Heart left ventricle (tissue), 16 donors: ENCODE results near the gene ARMH2. TPM values are rescaled to one million over a fixed set of nuclear protein-coding genes. Genes with fewer than 3 reads are reported as not detected.

Source experiments
- ATAC-seq, 4 donors: fragments of 200-7000 bp; cut with Tn5 transposase; one replicate each; pipeline ENCODE4 v1.9.1; 2020 to 2022; ENCODE audit warnings: moderate library complexity in 4 of 4, mild to moderate bottlenecking in 3 of 4, moderate number of reproducible peaks in 1 of 4
- DNase-seq, 5 donors: peaks; one replicate each; pipeline ENCODE4 v3.0.0-alpha.2; 2020
- H3K27ac ChIP-seq, 12 donors: fragments of 200-600 bp; sonication (generic) in 4 of 12; one replicate each; pipeline versions ENCODE4 v1.5.0 to v1.8.0; 2016 to 2022; ENCODE audit warnings: mild to moderate bottlenecking in 2 of 12
- H3K27me3 ChIP-seq, 9 donors: fragments of 200-600 bp; sonication (generic) in 2 of 9; one replicate each; pipeline versions ENCODE4 v1.5.1 to v1.8.0; 2016 to 2022; ENCODE audit warnings: mild to moderate bottlenecking in 3 of 9
- H3K36me3 ChIP-seq, 9 donors: fragments of 200-600 bp; sonication (generic) in 2 of 9; one replicate each; pipeline versions ENCODE4 v1.5.0 to v1.8.0; 2018 to 2022; ENCODE audit warnings: mild to moderate bottlenecking in 2 of 9
- H3K4me1 ChIP-seq, 12 donors: fragments of 200-600 bp; sonication (generic) in 4 of 12; one replicate each; pipeline versions ENCODE4 v1.5.0 to v1.8.0; 2016 to 2022; ENCODE audit warnings: mild to moderate bottlenecking in 3 of 12
- H3K4me3 ChIP-seq, 12 donors: fragments of 200-600 bp; sonication (generic) in 4 of 12; one replicate each; pipeline versions ENCODE4 v1.5.0 to v1.8.0; 2017 to 2022; ENCODE audit warnings: mild to moderate bottlenecking in 9 of 12, moderate library complexity in 4 of 12
- H3K9me3 ChIP-seq, 12 donors: fragments of 200-600 bp; sonication (generic) in 4 of 12; one replicate each; pipeline versions ENCODE4 v1.5.0 to v1.8.0; 2016 to 2022; ENCODE audit warnings: mild to moderate bottlenecking in 1 of 12
- POLR2A ChIP-seq, 2 donors: fragments of 450-650 bp; IDR thresholded peaks; one replicate each; pipeline ENCODE4 v1.6.1; 2017; ENCODE audit warnings: antibody characterized with exemption in 2 of 2, mild to moderate bottlenecking in 2 of 2, moderate library complexity in 2 of 2
- WGBS, 4 donors: extraction: QIAGEN DNeasy Blood & Tissue Kit in 2 of 4; methylation state at CpG; one replicate each; pipeline versions ENCODE4 v1.1.5 to v1.1.7; 2013 to 2018; 5-methylcytosine and 5-hydroxymethylcytosine counted together
- intact Hi-C, 10 donors: fragments of 100-400 bp; cut with DNase I; formaldehyde crosslinking; loops; one replicate each; pipeline versions ENCODE4 v1.11.1 to v1.14.2; 2022
- polyA plus RNA-seq, 2 donors: library from polyadenylated mRNA; stranded (reverse); fragments of 200-250 nt; gene quantifications; one replicate each; pipeline ENCODE4 v1.2.3, GENCODE V29; 2013
- total RNA-seq, 9 donors: library from RNA; depleted of rRNA in 2 of 9; stranded (reverse); fragments of >200 nt in 2 of 9; fragmentation: NEBNext Ultra II Directional in 3 of 9; extraction: Animal tissue kit (Norgen Biotek cat#: 25700) in 3 of 9; gene quantifications; one replicate each; pipeline versions ENCODE4 v1.1.0 to v1.2.4, GENCODE V29; 2016 to 2023
- TF ChIP-seq, protein P1 (sequence below), 12 donors: fragments of 200-600 bp; sonication (generic) in 4 of 12; IDR thresholded peaks; one replicate each; pipeline versions ENCODE4 v1.5.0 to v1.8.0; 2018 to 2022; ENCODE audit warnings: antibody characterized with exemption in 12 of 12, mild to moderate bottlenecking in 5 of 12
- donor health status: ischemic (EF 13 %, LVEDD 7.1; RV severe dilation, severe dysfunction).
- donor health status: healthy with polysubstance abuse.
- donor health status: DM: no; HTN: yes; CAD: no.
- donor health status: DM: no; HTN: no; CAD: no.
- donor health status: ischemic (EF 25% LVEDD 6.9; RV normal size, moderate dysfunction).
- donor health status: ischemic (EF 25% LVEDD 5.7; RV mildly dilated, moderate dysfunction).
- donor health status: healthy.
- donor health status: DM: yes; HTN: yes; CAD: no.
- donor health status: ischemic (EF 35%, LVEDD 5.7; RV mildly dilated, moderate dysfunction).
- donor health status: nonischemic (EF 11% LVEDD 7.7; RV severe dilation, severe dysfunction).
- donor health status: DM: yes; HTN: yes; CAD: no.
- donor health status: PGD.
- donor health status: ischemic (EF 29% LVEDD 5.4; RV normal size, mild dysfunction).
- donor health status: nonischemic (EF 23%, LVEDD 6.1; RV moderate dilation, normal function).

The ARMH2 gene
- total and polyA plus RNA-seq, 11 donors: not detected

DNA sequence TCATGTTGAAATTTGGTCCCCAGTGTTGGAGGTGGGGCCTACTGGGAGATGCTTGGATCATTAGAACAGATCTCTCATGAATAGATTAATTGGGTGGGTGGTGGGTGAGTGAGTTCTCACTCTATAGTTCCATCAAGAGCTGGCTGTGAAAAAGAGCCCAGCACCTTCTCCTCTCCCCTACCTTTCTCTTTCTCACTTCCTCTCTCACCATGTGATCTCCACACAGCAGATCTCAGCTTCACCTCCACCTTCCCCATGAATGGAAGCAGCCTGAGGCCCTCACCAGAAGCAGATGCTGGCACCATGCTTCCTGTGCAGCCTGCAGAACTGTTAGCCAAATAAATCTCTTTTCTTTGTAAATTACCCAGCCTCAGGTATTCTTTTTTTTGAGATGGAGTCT lies 36.9 kb downstream of the ARMH2 start:
- H3K4me1 ChIP-seq: peaks cover 0 to 8% (median 0%) of the 10 kb centered on the region in 12 donors
- no peaks in the 10 kb centered on the region for H3K9me3 ChIP-seq
- ATAC-seq: no peak
- no peak overlapping the region for H3K4me3 ChIP-seq
- intact Hi-C loops: loop anchor here in 4 of 10 donors (5.0 to 10.0 kb wide), 4 partner anchors 177 to 327 kb away; no protein-coding TSS in a partner anchor
- no peak overlapping the region for H3K27ac ChIP-seq
- no peaks in the 10 kb centered on the region for H3K27me3 ChIP-seq
- no peaks in the 10 kb centered on the region for H3K36me3 ChIP-seq
- TF ChIP-seq, protein P1, sequence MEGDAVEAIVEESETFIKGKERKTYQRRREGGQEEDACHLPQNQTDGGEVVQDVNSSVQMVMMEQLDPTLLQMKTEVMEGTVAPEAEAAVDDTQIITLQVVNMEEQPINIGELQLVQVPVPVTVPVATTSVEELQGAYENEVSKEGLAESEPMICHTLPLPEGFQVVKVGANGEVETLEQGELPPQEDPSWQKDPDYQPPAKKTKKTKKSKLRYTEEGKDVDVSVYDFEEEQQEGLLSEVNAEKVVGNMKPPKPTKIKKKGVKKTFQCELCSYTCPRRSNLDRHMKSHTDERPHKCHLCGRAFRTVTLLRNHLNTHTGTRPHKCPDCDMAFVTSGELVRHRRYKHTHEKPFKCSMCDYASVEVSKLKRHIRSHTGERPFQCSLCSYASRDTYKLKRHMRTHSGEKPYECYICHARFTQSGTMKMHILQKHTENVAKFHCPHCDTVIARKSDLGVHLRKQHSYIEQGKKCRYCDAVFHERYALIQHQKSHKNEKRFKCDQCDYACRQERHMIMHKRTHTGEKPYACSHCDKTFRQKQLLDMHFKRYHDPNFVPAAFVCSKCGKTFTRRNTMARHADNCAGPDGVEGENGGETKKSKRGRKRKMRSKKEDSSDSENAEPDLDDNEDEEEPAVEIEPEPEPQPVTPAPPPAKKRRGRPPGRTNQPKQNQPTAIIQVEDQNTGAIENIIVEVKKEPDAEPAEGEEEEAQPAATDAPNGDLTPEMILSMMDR (IDR thresholded peaks at IDR 0.05): no peak
- TF ChIP-seq POLR2A (IDR thresholded peaks at IDR 0.05): no peak
- no peak for DNase-seq

DNA sequence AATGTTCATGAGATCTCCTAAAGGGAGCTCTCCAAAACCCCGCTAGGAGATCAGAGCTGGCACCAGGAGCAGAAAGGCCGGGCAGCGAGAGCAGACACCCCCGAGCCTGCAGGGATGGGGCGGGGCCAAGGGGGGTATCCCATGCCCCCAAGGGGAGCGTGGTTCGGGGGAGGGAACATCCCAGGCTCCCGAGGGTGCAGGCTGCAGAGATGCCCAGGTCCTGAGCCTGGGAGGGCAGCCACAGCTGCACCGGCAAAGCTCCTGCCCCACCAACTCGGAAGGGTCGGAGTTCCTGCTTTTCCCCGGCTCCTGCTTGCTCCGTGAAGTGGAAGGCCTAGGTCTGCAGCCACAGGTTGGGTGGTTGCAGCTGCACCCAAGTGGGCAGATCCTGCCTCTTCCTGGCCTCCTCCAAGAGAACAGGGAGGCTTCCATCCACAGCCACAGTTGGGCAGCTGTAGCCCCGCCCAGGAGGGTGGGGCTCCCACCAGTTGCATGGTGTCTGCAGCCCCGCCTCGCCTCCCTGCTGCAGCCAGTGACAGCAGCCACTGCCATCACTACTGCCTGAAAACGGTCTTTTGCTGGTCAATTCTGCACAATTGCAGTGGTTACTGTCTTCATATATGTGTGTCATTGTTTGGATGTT lies 37.4 kb downstream of the ARMH2 start:
- intact Hi-C loops: loop anchor here in 4 of 10 donors (5.0 to 10.0 kb wide), 4 partner anchors 177 to 327 kb away; no protein-coding TSS in a partner anchor
- no peak overlapping the region for H3K4me3 ChIP-seq
- ATAC-seq: no peak

DNA sequence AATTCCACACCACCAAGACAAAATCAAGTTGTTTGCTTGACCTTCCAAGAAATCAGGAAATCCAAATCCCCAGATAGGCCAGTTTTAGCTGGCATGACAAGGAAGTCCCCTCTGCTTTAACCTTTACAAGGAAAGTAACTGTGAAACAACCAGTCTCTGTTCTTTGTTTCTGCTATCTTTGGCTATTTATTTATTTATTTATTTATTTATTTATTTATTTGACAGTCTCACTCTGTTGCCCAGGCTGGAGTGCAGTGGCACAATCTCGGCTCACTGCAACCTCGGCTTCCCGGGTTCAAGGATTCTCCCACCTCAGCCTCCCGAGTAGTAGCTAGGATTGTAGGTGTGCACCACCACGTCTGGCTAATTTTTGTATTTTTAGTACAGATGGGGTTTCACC lies 38.5 kb downstream of the ARMH2 start:
- H3K4me1 ChIP-seq: peaks cover 0 to 9% (median 0%) of the 10 kb centered on the region in 12 donors
- TF ChIP-seq POLR2A (IDR thresholded peaks at IDR 0.05): no peak
- TF ChIP-seq, protein P1 (IDR thresholded peaks at IDR 0.05): no peak
- intact Hi-C loops: loop anchor here in 4 of 10 donors (5.0 to 10.0 kb wide), 4 partner anchors 175 to 325 kb away; no protein-coding TSS in a partner anchor
- no peaks in the 10 kb centered on the region for H3K27me3 ChIP-seq
- H3K36me3 ChIP-seq: no peaks in the 10 kb centered on the region
- ATAC-seq (no peak), DNase-seq (no peak)
- H3K4me3 ChIP-seq: no peak overlapping the region
- H3K9me3 ChIP-seq: no peaks in the 10 kb centered on the region
- no peak overlapping the region for H3K27ac ChIP-seq
- 91 to 97% (median 94%) methylated on average over 5 of the region's 5 CpGs for WGBS, 4 donors

More for the DNA sequence above, 37.4 kb downstream of the ARMH2 start:
- no peak overlapping the region for H3K27ac ChIP-seq
- TF ChIP-seq, protein P1 (IDR thresholded peaks at IDR 0.05): no peak
- no peak for TF ChIP-seq POLR2A (IDR thresholded peaks at IDR 0.05)
- no peaks in the 10 kb centered on the region for H3K9me3 ChIP-seq
- 86 to 92% (median 89%) methylated on average over 9 to 17 of the region's 17 CpGs for WGBS, 4 donors
- peaks cover 0 to 9% (median 0%) of the 10 kb centered on the region in 12 donors for H3K4me1 ChIP-seq
- DNase-seq: no peak
- no peaks in the 10 kb centered on the region for H3K36me3 ChIP-seq
- no peaks in the 10 kb centered on the region for H3K27me3 ChIP-seq

DNA sequence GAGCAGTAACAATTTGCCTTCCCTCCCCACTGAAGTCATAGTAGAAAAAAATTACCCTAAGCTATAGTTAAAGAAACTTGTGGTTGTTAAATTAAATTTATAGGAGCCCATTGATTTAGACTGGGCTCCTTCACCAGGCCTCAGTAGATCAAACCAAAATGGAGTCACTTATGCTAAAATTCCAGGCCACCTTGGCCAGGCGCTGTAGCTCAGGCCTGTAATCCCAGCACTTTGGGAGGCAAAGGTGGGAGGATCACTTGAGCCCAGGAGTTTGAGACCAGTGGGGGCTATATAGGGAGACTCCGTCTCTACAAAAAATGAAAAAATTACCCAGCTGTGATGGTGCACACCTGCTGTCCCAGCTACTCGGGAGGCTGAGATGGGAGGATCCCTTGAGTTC lies 39.0 kb downstream of the ARMH2 start:
- Histone ChIP-seq H3K27me3 (no peaks in the 10 kb centered on the region), H3K9me3 (no peaks in the 10 kb centered on the region), H3K4me3 (no peak overlapping the region), H3K36me3 (no peaks in the 10 kb centered on the region), H3K4me1 (peaks cover 0 to 9% (median 0%) of the 10 kb centered on the region in 12 donors), H3K27ac (no peak overlapping the region)
- TF ChIP-seq POLR2A (IDR thresholded peaks at IDR 0.05): no peak
- TF ChIP-seq, protein P1 (IDR thresholded peaks at IDR 0.05): no peak
- ATAC-seq (no peak), DNase-seq (no peak)
- intact Hi-C loops: loop anchor here in 4 of 10 donors (5.0 to 10.0 kb wide), 4 partner anchors 175 to 325 kb away; no protein-coding TSS in a partner anchor
- whole genome bisulfite sequencing, 4 donors: 89 to 95% (median 94%) methylated on average over 3 of the region's 3 CpGs
